HCT116 (cell line): ENCODE data around the gene ACADS.

Source experiments
- FOSL1 ChIP-seq: IDR thresholded peaks from 2 replicates; pipeline ENCODE4 v1.6.1; 2012; ENCODE audit warnings: low read depth
- POLR2A ChIP-seq: IDR thresholded peaks from 2 replicates; pipeline ENCODE4 v1.7.0; 2011; ENCODE audit warnings: borderline replicate concordance; ENCODE audit not compliant: insufficient read depth, insufficient read length; ENCODE audit errors: extremely low read depth
- YY1 ChIP-seq: IDR thresholded peaks from 2 replicates; pipeline ENCODE4 v1.6.1; 2011; ENCODE audit warnings: low read length, low read depth, moderate library complexity, mild to moderate bottlenecking; ENCODE audit not compliant: insufficient replicate concordance; ENCODE audit errors: extremely low read depth
- ZFX ChIP-seq: fragments of 450-650 bp; IDR thresholded peaks from 2 replicates; pipeline ENCODE4 v1.6.1; 2017
- TF ChIP-seq, protein P1 (sequence below), 3 experiments: fragments of 200-600 bp in 1 of 3; sonication (generic) in 1 of 3; IDR thresholded peaks in 2 of 3; conservative IDR thresholded peaks in 1 of 3; 2 replicates each; pipeline ENCODE4 v1.5.1; 2012 to 2017; ENCODE audit warnings: low read depth in 2 of 3, low read length in 2 of 3, antibody characterized with exemption in 1 of 3, borderline replicate concordance in 1 of 3, control low read depth in 1 of 3, mild to moderate bottlenecking in 1 of 3, mixed read lengths in 1 of 3, mixed run types in 1 of 3, moderate library complexity in 1 of 3; ENCODE audit not compliant: insufficient read depth in 1 of 3
- TF ChIP-seq, protein P2 (sequence below): IDR thresholded peaks from 2 replicates; pipeline ENCODE4 v1.6.1; 2011; ENCODE audit warnings: mild to moderate bottlenecking, low read length, moderate library complexity; ENCODE audit not compliant: insufficient replicate concordance; ENCODE audit errors: extremely low read depth

DNA sequence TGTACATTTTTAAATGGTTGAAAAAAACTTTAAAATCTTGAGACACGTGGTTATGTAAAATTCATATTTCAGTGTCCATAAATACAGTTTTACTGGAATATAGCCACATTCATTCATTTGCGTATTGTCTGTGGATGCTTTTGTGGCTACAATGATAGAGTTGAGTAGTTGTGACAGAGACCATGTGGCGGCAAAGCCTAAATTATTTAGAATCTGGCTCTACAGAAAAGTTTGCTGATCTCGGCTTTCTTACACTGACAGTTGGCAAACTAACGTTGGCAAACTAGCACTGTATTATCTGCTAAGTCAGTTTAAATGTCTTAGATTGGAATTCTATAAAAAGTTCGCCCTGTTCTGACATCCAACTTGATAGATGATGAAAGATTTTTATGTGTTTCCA, 13.0 kb upstream of the ACADS start:
- TF ChIP-seq POLR2A, result no peak
- TF ChIP-seq, protein P1, sequence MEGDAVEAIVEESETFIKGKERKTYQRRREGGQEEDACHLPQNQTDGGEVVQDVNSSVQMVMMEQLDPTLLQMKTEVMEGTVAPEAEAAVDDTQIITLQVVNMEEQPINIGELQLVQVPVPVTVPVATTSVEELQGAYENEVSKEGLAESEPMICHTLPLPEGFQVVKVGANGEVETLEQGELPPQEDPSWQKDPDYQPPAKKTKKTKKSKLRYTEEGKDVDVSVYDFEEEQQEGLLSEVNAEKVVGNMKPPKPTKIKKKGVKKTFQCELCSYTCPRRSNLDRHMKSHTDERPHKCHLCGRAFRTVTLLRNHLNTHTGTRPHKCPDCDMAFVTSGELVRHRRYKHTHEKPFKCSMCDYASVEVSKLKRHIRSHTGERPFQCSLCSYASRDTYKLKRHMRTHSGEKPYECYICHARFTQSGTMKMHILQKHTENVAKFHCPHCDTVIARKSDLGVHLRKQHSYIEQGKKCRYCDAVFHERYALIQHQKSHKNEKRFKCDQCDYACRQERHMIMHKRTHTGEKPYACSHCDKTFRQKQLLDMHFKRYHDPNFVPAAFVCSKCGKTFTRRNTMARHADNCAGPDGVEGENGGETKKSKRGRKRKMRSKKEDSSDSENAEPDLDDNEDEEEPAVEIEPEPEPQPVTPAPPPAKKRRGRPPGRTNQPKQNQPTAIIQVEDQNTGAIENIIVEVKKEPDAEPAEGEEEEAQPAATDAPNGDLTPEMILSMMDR (IDR thresholded peaks at IDR 0.05 in 2 of 3, conservative IDR thresholded peaks at IDR 0.05 in 1 of 3; ENCODE audit: borderline replicate concordance in 1 of 3, insufficient read depth in 1 of 3, low read depth in 2 of 3, low read length in 2 of 3), result no peak
- TF ChIP-seq YY1, result no peak
- TF ChIP-seq, protein P2, sequence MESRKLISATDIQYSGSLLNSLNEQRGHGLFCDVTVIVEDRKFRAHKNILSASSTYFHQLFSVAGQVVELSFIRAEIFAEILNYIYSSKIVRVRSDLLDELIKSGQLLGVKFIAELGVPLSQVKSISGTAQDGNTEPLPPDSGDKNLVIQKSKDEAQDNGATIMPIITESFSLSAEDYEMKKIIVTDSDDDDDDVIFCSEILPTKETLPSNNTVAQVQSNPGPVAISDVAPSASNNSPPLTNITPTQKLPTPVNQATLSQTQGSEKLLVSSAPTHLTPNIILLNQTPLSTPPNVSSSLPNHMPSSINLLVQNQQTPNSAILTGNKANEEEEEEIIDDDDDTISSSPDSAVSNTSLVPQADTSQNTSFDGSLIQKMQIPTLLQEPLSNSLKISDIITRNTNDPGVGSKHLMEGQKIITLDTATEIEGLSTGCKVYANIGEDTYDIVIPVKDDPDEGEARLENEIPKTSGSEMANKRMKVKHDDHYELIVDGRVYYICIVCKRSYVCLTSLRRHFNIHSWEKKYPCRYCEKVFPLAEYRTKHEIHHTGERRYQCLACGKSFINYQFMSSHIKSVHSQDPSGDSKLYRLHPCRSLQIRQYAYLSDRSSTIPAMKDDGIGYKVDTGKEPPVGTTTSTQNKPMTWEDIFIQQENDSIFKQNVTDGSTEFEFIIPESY, result no peak
- no peak for TF ChIP-seq FOSL1
- no peak for TF ChIP-seq ZFX
